ENCODE results near the gene PLA2G15. TPM values are rescaled to one million over a fixed set of nuclear protein-coding genes. Genes with fewer than 3 reads are reported as not detected.

Gene PLA2G15
- total RNA-seq, 4 donors from 2014 or later: 8.3 to 27.5 (median 17.6) TPM

DNA sequence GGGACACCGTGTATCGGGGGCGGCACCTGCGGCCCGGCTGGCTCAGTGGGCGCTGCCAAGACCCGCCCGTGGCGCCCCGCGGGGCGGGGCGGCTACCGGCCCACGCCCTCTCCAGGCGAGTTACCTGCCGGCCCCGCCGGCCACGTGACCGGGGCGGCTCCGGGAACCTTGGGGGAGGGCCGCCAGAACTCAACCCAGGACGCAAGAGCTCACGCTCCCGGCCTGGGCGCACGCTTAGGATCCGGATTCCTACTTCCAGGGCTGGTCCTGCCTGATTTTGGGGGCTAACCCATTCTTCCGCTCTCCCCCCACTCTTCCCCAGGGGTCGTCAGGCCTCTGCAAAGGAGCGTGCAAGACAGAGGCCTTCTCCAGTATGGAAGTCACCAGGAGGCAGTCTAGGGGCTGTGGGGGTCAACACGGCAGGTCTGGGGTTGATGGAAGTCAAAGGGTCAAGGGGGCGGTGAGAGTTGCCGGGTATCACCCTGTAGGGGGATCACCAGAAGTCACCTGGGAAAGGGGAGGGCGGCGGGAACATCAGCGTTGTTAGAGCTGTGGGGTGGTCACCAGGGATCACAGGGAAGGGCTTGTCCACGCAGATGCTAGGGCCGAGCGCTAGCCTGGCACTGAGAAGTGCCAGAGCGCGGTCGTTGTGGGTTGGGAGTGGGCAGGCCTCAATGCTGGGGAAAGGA lies 8.9 kb upstream of the PLA2G15 start:
- Histone ChIP-seq H3K27ac (peak overlapping the region; percentile 74 to 92 (median 90)), H3K36me3 (peaks cover 0 to 15% (median 0%) of the 10 kb centered on the region in 3 donors), H3K9me3 (no peaks in the 10 kb centered on the region), H3K27me3 (no peaks in the 10 kb centered on the region), H3K4me3 (peak overlapping the region; percentile 50 to 58 (median 56)), H3K4me1 (peaks cover 0 to 46% (median 20%) of the 10 kb centered on the region in 4 donors)
- peak; percentile 47 to 94 (median 91) for DNase-seq
- TF ChIP-seq POLR2A (IDR thresholded peaks at IDR 0.05): peak; percentile 88 to 93
- TF ChIP-seq, protein P1, sequence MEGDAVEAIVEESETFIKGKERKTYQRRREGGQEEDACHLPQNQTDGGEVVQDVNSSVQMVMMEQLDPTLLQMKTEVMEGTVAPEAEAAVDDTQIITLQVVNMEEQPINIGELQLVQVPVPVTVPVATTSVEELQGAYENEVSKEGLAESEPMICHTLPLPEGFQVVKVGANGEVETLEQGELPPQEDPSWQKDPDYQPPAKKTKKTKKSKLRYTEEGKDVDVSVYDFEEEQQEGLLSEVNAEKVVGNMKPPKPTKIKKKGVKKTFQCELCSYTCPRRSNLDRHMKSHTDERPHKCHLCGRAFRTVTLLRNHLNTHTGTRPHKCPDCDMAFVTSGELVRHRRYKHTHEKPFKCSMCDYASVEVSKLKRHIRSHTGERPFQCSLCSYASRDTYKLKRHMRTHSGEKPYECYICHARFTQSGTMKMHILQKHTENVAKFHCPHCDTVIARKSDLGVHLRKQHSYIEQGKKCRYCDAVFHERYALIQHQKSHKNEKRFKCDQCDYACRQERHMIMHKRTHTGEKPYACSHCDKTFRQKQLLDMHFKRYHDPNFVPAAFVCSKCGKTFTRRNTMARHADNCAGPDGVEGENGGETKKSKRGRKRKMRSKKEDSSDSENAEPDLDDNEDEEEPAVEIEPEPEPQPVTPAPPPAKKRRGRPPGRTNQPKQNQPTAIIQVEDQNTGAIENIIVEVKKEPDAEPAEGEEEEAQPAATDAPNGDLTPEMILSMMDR (IDR thresholded peaks at IDR 0.05): no peak

DNA sequence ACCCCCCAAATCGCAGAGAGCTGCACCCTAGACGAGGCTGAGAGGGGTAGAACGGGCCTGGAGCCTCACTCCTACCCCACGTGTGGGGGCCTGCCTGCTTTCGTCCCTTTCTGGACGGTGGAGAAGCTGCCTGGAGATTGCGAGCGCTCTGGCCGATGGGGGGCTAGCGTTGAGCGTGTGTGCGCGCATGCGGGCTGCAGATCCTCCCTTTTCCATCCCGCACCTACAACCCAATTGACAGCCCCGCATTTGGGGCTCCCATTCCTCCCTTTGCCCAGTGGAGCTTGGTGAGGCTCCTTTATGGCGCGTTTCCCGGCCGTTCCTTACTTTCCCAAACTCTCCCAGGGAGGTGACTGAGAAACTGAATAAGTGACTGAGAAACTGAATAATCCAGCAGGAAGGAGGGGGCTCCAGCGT lies 8.3 kb upstream of the PLA2G15 start:
- Histone ChIP-seq H3K4me3 (peak overlapping the region; percentile 50 to 58 (median 56)), H3K4me1 (peaks cover 0 to 46% (median 20%) of the 10 kb centered on the region in 4 donors), H3K27me3 (no peaks in the 10 kb centered on the region), H3K27ac (peak overlapping the region; percentile 74 to 92 (median 90)), H3K36me3 (peaks cover 0 to 9% (median 0%) of the 10 kb centered on the region in 3 donors), H3K9me3 (no peaks in the 10 kb centered on the region)
- TF ChIP-seq POLR2A (IDR thresholded peaks at IDR 0.05): no peak
- TF ChIP-seq, protein P1 (IDR thresholded peaks at IDR 0.05): no peak
- peak in 2 of 3 donors; percentile 50 to 68 for DNase-seq

DNA sequence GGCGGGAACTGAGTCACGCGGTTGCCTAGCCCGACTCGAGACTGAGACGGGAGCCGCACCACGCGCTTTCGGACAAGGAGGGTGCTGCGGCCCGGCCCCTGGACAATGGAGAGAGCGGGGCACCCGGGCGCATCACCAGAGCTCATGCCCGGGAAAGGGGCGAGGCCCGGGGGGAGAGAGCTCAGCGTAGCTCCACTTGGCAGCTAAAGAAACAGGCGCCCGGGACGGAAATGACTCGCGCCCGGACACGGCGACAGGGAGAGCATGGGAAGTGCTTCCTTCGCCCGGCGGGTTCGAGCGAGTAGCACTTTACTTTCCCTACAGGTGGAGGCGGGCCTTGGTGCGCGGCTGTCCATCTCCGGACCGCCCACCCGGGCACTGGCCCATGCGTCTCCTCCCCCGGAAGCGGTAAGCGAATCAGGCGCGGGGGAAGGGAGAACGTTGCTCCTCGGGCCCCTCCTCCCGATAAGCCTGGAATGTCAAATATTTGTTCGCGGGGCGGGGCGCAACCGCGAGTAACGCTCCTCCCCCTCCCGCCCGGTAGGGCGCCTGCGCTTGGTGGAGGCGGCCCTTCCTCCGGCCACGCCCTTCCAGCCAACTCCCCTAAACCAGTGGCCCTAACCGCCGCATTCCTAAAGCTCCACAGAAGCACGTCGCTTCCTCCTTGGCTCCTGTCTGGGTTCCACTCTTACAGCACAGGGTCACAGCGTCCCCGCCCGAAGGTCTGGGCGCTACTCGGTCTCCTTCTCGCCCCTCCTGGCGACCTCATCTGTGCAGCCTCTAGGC lies 7.7 kb upstream of the PLA2G15 start:
- peak; percentile 93 to 99 (median 98) for DNase-seq
- Histone ChIP-seq H3K9me3 (no peaks in the 10 kb centered on the region), H3K4me3 (peak overlapping the region; percentile 50 to 58 (median 56)), H3K27ac (peak overlapping the region; percentile 74 to 92 (median 90)), H3K27me3 (no peaks in the 10 kb centered on the region), H3K36me3 (peaks cover 0 to 3% (median 0%) of the 10 kb centered on the region in 3 donors), H3K4me1 (peaks cover 0 to 46% (median 20%) of the 10 kb centered on the region in 4 donors)
- peak; percentile 93 to 95 for TF ChIP-seq POLR2A (IDR thresholded peaks at IDR 0.05)
- TF ChIP-seq, protein P1 (IDR thresholded peaks at IDR 0.05): peak in 1 of 6 experiments; percentile 5

DNA sequence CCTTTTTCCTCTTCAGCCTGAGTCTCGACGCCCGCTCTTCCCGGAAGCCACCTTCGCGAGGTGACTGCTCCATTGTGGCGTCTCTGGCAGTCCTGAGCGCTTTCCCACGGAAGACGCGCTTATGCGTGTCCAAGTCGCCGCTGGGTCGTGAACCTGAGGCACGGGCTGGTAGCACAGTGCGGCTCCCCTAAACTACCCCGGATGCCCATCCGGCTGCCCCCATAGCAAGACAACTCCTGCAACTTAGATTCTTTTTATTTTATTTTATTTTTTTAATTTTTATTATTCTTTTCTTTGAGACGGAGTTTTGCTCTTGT lies 7.2 kb upstream of the PLA2G15 start:
- H3K4me1 ChIP-seq: peaks cover 0 to 44% (median 20%) of the 10 kb centered on the region in 4 donors
- DNase-seq: peak in 1 of 3 donors; percentile 40
- peak overlapping the region; percentile 74 to 92 (median 90) for H3K27ac ChIP-seq
- no peaks in the 10 kb centered on the region for H3K36me3 ChIP-seq
- peak overlapping the region; percentile 50 to 58 (median 56) for H3K4me3 ChIP-seq
- no peaks in the 10 kb centered on the region for H3K9me3 ChIP-seq
- TF ChIP-seq, protein P1 (IDR thresholded peaks at IDR 0.05): no peak
- no peak for TF ChIP-seq POLR2A (IDR thresholded peaks at IDR 0.05)
- H3K27me3 ChIP-seq: no peaks in the 10 kb centered on the region

DNA sequence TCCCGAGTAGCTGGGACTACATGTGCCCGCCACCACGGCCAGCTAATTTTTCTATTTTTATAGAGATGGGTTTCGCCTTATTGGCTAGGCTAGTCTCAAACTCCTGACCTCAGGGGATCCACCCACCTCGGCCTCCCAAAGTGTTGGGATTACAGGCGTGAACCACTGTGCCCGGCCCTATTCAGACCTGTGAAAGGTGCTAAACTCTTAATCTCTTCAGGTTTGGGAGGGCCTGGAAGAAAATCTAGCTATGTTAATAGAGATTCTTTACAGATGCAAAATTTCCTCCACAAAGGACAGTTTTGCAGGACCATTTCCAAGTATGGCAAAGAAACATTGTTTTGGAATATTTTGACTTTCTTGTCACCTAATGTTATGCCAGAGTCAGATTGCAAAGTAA lies 3.1 kb upstream of the PLA2G15 start:
- H3K27ac ChIP-seq: no peak overlapping the region
- TF ChIP-seq, protein P1 (IDR thresholded peaks at IDR 0.05): no peak
- no peak for TF ChIP-seq POLR2A (IDR thresholded peaks at IDR 0.05)
- no peak overlapping the region for H3K4me3 ChIP-seq
- H3K4me1 ChIP-seq: peaks cover 0 to 38% (median 16%) of the 10 kb centered on the region in 4 donors
- H3K36me3 ChIP-seq: no peaks in the 10 kb centered on the region
- DNase-seq: peak in 1 of 3 donors; percentile 3
- H3K9me3 ChIP-seq: no peaks in the 10 kb centered on the region
- no peaks in the 10 kb centered on the region for H3K27me3 ChIP-seq
